Panc1 (cell line): ENCODE data around the gene AKT1. TPM values are rescaled to one million over a fixed set of nuclear protein-coding genes. Genes with fewer than 3 reads are reported as not detected.
"Not testable (repeated sequence)": the region's sequence is repeated elsewhere in the genome, so short reads cannot be mapped to it uniquely, and the experiment has no call there.

ENCODE experiments used
- ATAC-seq: fragments of 200-7000 bp; cut with Tn5 transposase; 2 replicates; pipeline ENCODE4 v1.9.1; 2020; ENCODE audit warnings: mild to moderate bottlenecking, moderate library complexity
- BruUV-seq: library from RNA; stranded (reverse); fragments of 400-500 nt; replicated peaks from 2 replicates; lab custom pipeline; 2021; lab: Mats Ljungman, UMichigan
- CTCF ChIA-PET: fragments of 300-600 bp; sonication (Branson Sonifier 250); formaldehyde crosslinking; loops from one replicate; lab custom pipeline; 2022; ENCODE audit warnings: antibody characterized with exemption; lab: Charles Lee
- POLR2A ChIA-PET: fragments of 300-600 bp; sonication (Branson Sonifier 250); formaldehyde crosslinking; loops from one replicate; lab custom pipeline; 2022; ENCODE audit warnings: antibody characterized with exemption; lab: Charles Lee
- DNase-seq: peaks from one replicate; pipeline ENCODE4 v3.0.0-alpha.2; 2010; ENCODE audit warnings: low read depth, low spot score
- H3K27ac ChIP-seq: 2 replicates; pipeline ENCODE4 v1.5.1; 2011; ENCODE audit warnings: mild to moderate bottlenecking, low read length, inconsistent platforms
- H3K27me3 ChIP-seq: fragments of 200-500 bp; sonication (Bioruptor generic); 2 replicates; pipeline ENCODE4 v1.6.0; 2014; ENCODE audit warnings: low read length, inconsistent platforms; ENCODE audit not compliant: control insufficient read depth, insufficient read depth
- H3K36me3 ChIP-seq: fragments of 200-500 bp; sonication (Bioruptor generic); 2 replicates; pipeline ENCODE4 v1.5.1; 2014; ENCODE audit warnings: inconsistent platforms, mild to moderate bottlenecking, low read length, moderate library complexity; ENCODE audit not compliant: control insufficient read depth, insufficient read depth
- H3K4me1 ChIP-seq: 2 replicates; pipeline ENCODE4 v1.5.1; 2011; ENCODE audit warnings: inconsistent platforms, mild to moderate bottlenecking, low read length, moderate library complexity; ENCODE audit not compliant: control insufficient read depth, insufficient read depth
- H3K4me3 ChIP-seq, 2 experiments: 2 replicates each; pipeline ENCODE4 v1.5.1; 2011 to 2012; ENCODE audit warnings: low read depth in 2 of 2, low read length in 2 of 2, mild to moderate bottlenecking in 2 of 2, inconsistent platforms in 1 of 2, moderate library complexity in 1 of 2
- H3K9me3 ChIP-seq: fragments of 200-500 bp; sonication (Bioruptor generic); 2 replicates; pipeline ENCODE4 v1.5.1; 2014; ENCODE audit warnings: low read depth, mild to moderate bottlenecking, inconsistent platforms, low read length, moderate library complexity; ENCODE audit not compliant: control insufficient read depth, insufficient read depth
- POLR2AphosphoS5 ChIP-seq: IDR thresholded peaks from 2 replicates; pipeline ENCODE4 v1.6.1; 2012; ENCODE audit warnings: mild to moderate bottlenecking, low read depth, low read length, moderate library complexity
- SIN3A ChIP-seq: IDR thresholded peaks from 2 replicates; pipeline ENCODE4 v1.6.1; 2012; ENCODE audit warnings: low read depth, mild to moderate bottlenecking, low read length, moderate library complexity, borderline replicate concordance; ENCODE audit not compliant: insufficient read depth
- TCF7L2 ChIP-seq: IDR thresholded peaks from 2 replicates; pipeline ENCODE4 v1.6.1; 2011; ENCODE audit warnings: mild to moderate bottlenecking, low read depth, low read length, inconsistent platforms
- in situ Hi-C: cut with HindIII; loops from 2 replicates; pipeline ENCODE4 v1.10.0; 2016; ENCODE audit warnings: low sequenced_read_pairs, low pct_unique_long_range_greater_than_20kb
- intact Hi-C: fragments of 100-400 bp; cut with micrococcal nuclease; formaldehyde crosslinking; loops from one replicate; pipeline ENCODE4 v1.10.0; 2022; ENCODE audit not compliant: unreplicated experiment
- total RNA-seq: library from RNA; stranded (reverse); gene quantifications from one replicate; pipeline ENCODE4 v1.2.1, GENCODE V29; 2021; ENCODE audit not compliant: unreplicated experiment
- TF ChIP-seq, protein P1 (sequence below): fragments of 450-650 bp; IDR thresholded peaks from 2 replicates; pipeline ENCODE4 v1.5.1; 2017; ENCODE audit warnings: mild to moderate bottlenecking
- TF ChIP-seq, protein P2 (sequence below), 2 experiments: IDR thresholded peaks; 2 replicates each; pipeline ENCODE4 v1.6.1; 2011 to 2012; ENCODE audit warnings: low read depth in 2 of 2, control low read depth in 1 of 2, low read length in 1 of 2, mild to moderate bottlenecking in 1 of 2, moderate library complexity in 1 of 2; ENCODE audit not compliant: insufficient read depth in 1 of 2

The AKT1 gene
- total RNA-seq, 1 experiment from 2014 or later: 175 TPM

DNA sequence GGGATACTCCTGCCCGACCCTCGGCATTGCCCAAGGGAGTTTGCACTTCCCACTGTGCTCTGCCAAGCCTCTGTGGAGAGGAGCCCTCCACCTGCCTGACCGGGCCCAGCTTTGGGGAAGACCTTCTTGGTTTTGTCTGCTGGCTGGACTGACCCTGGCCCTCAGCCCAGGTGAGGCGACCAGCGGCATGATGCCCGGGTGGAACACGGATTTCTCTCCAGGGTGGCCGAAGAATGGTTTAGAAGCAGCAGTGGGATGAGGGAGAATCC is 21.0 kb upstream of the AKT1 start:
- in situ Hi-C loops: no loop called here
- no peak for ATAC-seq
- intact Hi-C loops: no loop called here
- CTCF ChIA-PET: no interaction called here
- Histone ChIP-seq H3K4me1 (peaks cover 27% of the 10 kb centered on the region), H3K27ac (peak overlapping the region; percentile 88), H3K36me3 (no peaks in the 10 kb centered on the region; the same call in 1 of the 2 replicates), H3K4me3 (peak overlapping the region; percentile 73 to 75), H3K9me3 (no peaks in the 10 kb centered on the region), H3K27me3 (no peaks in the 10 kb centered on the region)
- POLR2A ChIA-PET: no interaction called here
- no peak for TF ChIP-seq TCF7L2
- no peak for TF ChIP-seq POLR2AphosphoS5
- TF ChIP-seq SIN3A: no peak
- no peak for DNase-seq
- no TSS peak for BruUV-seq

DNA sequence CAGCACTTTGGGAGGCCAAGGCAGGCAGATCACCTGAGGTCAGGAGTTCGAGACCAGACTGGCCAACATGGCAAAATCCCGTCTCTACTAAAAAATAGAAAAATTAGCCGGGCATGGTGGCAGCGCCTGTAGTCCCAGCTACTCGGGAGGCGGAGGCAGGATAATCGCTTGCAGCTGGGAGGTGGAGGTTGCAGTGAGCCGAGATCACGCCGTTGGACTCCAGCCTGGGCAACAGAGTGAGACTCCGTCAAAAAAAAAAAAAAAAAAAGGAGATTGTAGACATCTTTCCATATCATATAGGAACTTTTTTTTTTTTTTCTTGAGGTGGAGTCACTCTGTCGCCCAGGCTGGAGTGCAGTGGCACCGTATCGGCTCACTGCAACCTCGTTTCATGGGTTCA is 19.2 kb upstream of the AKT1 start:
- peaks cover 16% of the 10 kb centered on the region for H3K4me1 ChIP-seq
- H3K27ac ChIP-seq, DNase-seq, CTCF ChIA-PET, ATAC-seq, in situ Hi-C loops, H3K27me3 ChIP-seq, POLR2A ChIA-PET, BruUV-seq, H3K36me3 ChIP-seq, H3K9me3 ChIP-seq, intact Hi-C loops: not testable (repeated sequence)
- H3K4me3 ChIP-seq: peak overlapping the region; percentile 73 to 75

DNA sequence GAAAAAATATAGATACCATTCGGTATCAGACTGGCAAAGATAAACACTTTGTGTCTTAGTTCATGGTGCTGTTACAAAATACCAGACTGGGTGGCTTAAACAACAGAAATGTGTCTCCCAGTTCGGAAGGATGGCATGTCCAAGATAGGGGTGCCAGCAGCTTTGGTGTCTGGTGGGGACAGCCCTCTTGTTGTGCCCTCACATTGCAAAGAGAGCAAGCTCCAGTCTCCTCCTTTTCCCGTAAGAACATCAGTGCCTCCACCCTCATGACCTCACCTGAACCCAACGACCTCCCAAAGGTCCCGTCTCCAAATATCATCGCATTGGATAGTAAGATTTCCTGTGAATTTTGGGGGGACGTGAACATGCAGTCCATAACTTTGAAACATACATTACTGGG is 17.7 kb upstream of the AKT1 start:
- DNase-seq (no peak), ATAC-seq (no peak)
- no peak for TF ChIP-seq TCF7L2
- TF ChIP-seq, protein P1, sequence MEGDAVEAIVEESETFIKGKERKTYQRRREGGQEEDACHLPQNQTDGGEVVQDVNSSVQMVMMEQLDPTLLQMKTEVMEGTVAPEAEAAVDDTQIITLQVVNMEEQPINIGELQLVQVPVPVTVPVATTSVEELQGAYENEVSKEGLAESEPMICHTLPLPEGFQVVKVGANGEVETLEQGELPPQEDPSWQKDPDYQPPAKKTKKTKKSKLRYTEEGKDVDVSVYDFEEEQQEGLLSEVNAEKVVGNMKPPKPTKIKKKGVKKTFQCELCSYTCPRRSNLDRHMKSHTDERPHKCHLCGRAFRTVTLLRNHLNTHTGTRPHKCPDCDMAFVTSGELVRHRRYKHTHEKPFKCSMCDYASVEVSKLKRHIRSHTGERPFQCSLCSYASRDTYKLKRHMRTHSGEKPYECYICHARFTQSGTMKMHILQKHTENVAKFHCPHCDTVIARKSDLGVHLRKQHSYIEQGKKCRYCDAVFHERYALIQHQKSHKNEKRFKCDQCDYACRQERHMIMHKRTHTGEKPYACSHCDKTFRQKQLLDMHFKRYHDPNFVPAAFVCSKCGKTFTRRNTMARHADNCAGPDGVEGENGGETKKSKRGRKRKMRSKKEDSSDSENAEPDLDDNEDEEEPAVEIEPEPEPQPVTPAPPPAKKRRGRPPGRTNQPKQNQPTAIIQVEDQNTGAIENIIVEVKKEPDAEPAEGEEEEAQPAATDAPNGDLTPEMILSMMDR: no peak
- H3K9me3 ChIP-seq: no peaks in the 10 kb centered on the region
- ChIA-PET POLR2A (no interaction called here), CTCF (no interaction called here)
- no TSS peak for BruUV-seq
- in situ Hi-C loops: no loop called here
- peaks cover 15% of the 10 kb centered on the region for H3K4me1 ChIP-seq
- intact Hi-C loops: no loop called here
- no peak overlapping the region for H3K4me3 ChIP-seq
- H3K36me3 ChIP-seq: no peaks in the 10 kb centered on the region; the same call in 1 of the 2 replicates
- H3K27me3 ChIP-seq: no peaks in the 10 kb centered on the region
- no peak overlapping the region for H3K27ac ChIP-seq

DNA sequence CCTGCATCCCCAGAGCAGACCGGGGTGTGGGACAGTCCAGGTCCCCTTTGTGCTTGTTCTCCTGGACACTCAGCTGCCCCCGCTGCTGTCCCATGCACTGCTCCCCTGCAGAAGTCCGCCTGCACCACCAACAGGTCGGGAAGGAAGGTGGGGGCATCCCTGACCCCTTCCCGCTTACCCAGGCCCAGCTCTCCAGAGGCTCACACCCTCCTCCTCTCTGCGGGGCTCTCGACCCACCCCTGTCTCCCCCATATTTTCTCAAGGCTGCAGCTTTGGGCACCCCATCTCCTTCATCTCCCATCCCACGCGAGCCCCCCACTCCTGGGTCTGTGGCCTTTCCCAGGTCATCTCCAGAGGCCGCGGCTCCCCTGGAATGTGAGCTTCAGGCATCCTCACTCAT is 14.8 kb upstream of the AKT1 start:
- intact Hi-C loops: no loop called here
- POLR2A ChIA-PET: interaction anchor here (1.0 kb wide), 1 partner anchor 58 kb away, joined by 3 read pairs; no protein-coding TSS in a partner anchor
- in situ Hi-C loops: no loop called here

More for the DNA sequence above, 14.8 kb upstream of the AKT1 start:
- BruUV-seq: no TSS peak
- TF ChIP-seq, protein P2, sequence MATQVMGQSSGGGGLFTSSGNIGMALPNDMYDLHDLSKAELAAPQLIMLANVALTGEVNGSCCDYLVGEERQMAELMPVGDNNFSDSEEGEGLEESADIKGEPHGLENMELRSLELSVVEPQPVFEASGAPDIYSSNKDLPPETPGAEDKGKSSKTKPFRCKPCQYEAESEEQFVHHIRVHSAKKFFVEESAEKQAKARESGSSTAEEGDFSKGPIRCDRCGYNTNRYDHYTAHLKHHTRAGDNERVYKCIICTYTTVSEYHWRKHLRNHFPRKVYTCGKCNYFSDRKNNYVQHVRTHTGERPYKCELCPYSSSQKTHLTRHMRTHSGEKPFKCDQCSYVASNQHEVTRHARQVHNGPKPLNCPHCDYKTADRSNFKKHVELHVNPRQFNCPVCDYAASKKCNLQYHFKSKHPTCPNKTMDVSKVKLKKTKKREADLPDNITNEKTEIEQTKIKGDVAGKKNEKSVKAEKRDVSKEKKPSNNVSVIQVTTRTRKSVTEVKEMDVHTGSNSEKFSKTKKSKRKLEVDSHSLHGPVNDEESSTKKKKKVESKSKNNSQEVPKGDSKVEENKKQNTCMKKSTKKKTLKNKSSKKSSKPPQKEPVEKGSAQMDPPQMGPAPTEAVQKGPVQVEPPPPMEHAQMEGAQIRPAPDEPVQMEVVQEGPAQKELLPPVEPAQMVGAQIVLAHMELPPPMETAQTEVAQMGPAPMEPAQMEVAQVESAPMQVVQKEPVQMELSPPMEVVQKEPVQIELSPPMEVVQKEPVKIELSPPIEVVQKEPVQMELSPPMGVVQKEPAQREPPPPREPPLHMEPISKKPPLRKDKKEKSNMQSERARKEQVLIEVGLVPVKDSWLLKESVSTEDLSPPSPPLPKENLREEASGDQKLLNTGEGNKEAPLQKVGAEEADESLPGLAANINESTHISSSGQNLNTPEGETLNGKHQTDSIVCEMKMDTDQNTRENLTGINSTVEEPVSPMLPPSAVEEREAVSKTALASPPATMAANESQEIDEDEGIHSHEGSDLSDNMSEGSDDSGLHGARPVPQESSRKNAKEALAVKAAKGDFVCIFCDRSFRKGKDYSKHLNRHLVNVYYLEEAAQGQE (IDR thresholded peaks at IDR 0.05; ENCODE audit: insufficient read depth in 1 of 2, low read depth in 2 of 2, low read length in 1 of 2): no peak
- TF ChIP-seq SIN3A (no peak), POLR2AphosphoS5 (no peak), TCF7L2 (no peak)
- TF ChIP-seq, protein P1: no peak
- Histone ChIP-seq H3K4me1 (peaks cover 16% of the 10 kb centered on the region), H3K9me3 (no peaks in the 10 kb centered on the region), H3K27me3 (no peaks in the 10 kb centered on the region), H3K36me3 (no peaks in the 10 kb centered on the region; the same call in 1 of the 2 replicates), H3K27ac (no peak overlapping the region), H3K4me3 (no peak overlapping the region)
- CTCF ChIA-PET: no interaction called here
- ATAC-seq: no peak
- no peak for DNase-seq
